Measurements from ENCODE around the gene LSAMP.
"Not testable (repeated sequence)": the region's sequence is repeated elsewhere in the genome, so short reads cannot be mapped to it uniquely, and the experiment has no call there.

LSAMP gene

DNA sequence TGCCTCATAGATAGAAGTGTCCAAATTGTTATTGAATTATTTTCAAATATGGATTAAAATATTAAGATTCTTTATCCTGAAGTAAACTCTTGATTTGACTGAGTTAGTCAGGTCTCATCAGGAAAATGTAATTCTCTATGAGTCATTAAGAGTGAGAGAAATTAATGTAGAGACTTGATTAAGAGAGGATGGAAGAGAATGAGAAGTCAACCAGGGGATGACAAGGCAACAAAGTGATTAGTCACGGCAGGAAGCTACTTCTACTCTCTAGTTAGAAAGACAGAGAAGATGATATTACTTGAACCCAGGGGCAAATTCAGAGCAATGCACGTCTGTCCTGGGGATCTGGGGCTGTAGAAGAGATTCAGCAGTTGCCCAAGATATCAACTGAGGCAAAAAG is 202.5 kb downstream of the LSAMP start:
- Histone ChIP-seq H3K27ac (ENCODE audit: low read depth, low read length) (no peak overlapping the region; the same call in 1 of the 2 replicates), H3K4me1 (ENCODE audit: control insufficient read depth, insufficient read depth, low read length) (peaks cover 8% of the 10 kb centered on the region), H3K9ac (ENCODE audit: low read length) (no peak overlapping the region), H3K36me3 (ENCODE audit: control insufficient read depth, insufficient read depth, low read length) (no peaks in the 10 kb centered on the region), H3K9me3 (ENCODE audit: control insufficient read depth, insufficient read depth, low read depth, low read length) (no peaks in the 10 kb centered on the region), H3K27me3 (ENCODE audit: control insufficient read depth, insufficient read depth, low read length) (no peaks in the 10 kb centered on the region), H3K4me3 (ENCODE audit: low read depth, low read length) (no peak overlapping the region)

DNA sequence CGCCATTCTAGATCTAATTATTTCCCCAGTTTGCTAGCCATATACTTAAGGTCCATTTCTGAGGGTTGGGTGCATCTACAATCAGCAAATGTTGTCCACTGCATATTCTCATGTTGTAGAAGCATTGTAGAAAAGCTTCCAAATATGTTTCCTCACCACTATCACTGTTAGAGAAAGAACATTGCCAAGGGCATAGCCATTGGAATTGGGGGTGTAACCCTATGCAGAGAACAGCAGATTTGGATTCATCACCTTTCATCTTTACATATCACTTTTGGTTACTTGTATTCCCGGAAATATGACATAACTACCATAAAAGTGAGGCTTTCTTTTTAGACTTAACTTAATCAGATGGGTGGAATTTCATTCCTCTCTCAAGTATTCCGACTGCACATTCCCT is 203.6 kb downstream of the LSAMP start:
- no peak overlapping the region for H3K9ac ChIP-seq (ENCODE audit: low read length)
- no peaks in the 10 kb centered on the region for H3K27me3 ChIP-seq (ENCODE audit: control insufficient read depth, insufficient read depth, low read length)
- H3K4me1 ChIP-seq (ENCODE audit: control insufficient read depth, insufficient read depth, low read length), result peaks cover 8% of the 10 kb centered on the region
- H3K36me3 ChIP-seq (ENCODE audit: control insufficient read depth, insufficient read depth, low read length), result no peaks in the 10 kb centered on the region
- no peak overlapping the region for H3K4me3 ChIP-seq (ENCODE audit: low read depth, low read length)
- H3K9me3 ChIP-seq (ENCODE audit: control insufficient read depth, insufficient read depth, low read depth, low read length), result no peaks in the 10 kb centered on the region
- H3K27ac ChIP-seq (ENCODE audit: low read depth, low read length), result no peak overlapping the region

DNA sequence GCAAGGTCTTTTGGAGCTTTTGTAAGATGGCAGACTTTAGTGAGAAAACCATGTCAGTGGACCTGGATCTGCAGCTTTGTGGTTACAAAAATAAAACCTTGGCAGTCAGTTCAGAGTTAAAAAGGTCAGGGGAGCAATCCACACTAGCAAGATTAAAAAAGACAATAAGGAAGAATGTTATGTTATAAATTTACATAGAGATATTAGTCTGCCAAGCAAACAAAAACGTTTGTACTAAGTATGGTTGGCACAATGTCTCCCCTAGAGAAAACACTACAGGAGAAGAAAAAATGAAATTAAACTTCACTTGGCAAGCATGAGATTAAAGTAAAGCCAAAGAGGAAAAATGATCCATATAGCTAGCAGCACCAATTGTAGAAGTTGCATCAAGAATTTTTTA is 205.0 kb downstream of the LSAMP start:
- no peaks in the 10 kb centered on the region for H3K9me3 ChIP-seq (ENCODE audit: control insufficient read depth, insufficient read depth, low read depth, low read length)
- no peak overlapping the region for H3K9ac ChIP-seq (ENCODE audit: low read length)
- peaks cover 8% of the 10 kb centered on the region for H3K4me1 ChIP-seq (ENCODE audit: control insufficient read depth, insufficient read depth, low read length)
- H3K4me3 ChIP-seq (ENCODE audit: low read depth, low read length), result no peak overlapping the region
- no peaks in the 10 kb centered on the region for H3K27me3 ChIP-seq (ENCODE audit: control insufficient read depth, insufficient read depth, low read length)
- no peak overlapping the region for H3K27ac ChIP-seq (ENCODE audit: low read depth, low read length)
- no peaks in the 10 kb centered on the region for H3K36me3 ChIP-seq (ENCODE audit: control insufficient read depth, insufficient read depth, low read length)

DNA sequence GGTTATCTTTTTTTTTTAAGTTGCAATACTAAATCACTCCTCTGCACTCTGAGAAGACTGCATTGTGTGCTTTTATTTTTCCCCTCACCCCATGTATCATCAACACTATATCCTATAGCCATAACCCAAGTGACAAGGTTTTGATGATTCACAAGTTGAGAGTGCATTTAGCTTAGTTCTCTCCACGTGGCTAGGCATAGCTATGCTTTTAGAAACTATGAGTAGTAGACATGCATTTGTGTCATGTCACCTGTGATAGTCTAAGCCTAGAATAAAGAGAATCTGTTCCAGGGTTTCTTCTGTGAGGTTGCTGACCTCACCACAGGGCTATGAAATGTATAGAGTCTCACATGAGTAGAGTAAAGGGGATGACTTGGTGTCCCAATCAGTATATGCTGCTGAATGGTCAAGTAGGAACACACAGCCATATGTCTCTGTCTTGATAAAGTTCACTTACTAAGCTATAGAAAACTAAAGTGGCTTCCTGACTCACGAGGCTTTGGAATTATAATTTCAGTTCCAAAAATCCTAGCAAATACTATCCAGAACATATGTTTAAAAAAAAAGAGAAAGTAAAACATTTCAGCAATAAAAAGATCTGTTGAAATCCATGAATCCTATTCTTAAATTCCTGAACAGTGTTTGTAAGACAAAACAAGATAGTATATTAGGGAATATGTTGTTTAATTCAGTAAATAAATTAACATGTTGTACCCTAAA is 206.3 kb downstream of the LSAMP start:
- Histone ChIP-seq H3K4me3 (ENCODE audit: low read depth, low read length) (no peak overlapping the region), H3K9me3 (ENCODE audit: control insufficient read depth, insufficient read depth, low read depth, low read length) (no peaks in the 10 kb centered on the region), H3K36me3 (ENCODE audit: control insufficient read depth, insufficient read depth, low read length) (no peaks in the 10 kb centered on the region), H3K27me3 (ENCODE audit: control insufficient read depth, insufficient read depth, low read length) (no peaks in the 10 kb centered on the region), H3K27ac (ENCODE audit: low read depth, low read length) (no peak overlapping the region), H3K4me1 (ENCODE audit: control insufficient read depth, insufficient read depth, low read length) (peaks cover 8% of the 10 kb centered on the region), H3K9ac (ENCODE audit: low read length) (no peak overlapping the region)

DNA sequence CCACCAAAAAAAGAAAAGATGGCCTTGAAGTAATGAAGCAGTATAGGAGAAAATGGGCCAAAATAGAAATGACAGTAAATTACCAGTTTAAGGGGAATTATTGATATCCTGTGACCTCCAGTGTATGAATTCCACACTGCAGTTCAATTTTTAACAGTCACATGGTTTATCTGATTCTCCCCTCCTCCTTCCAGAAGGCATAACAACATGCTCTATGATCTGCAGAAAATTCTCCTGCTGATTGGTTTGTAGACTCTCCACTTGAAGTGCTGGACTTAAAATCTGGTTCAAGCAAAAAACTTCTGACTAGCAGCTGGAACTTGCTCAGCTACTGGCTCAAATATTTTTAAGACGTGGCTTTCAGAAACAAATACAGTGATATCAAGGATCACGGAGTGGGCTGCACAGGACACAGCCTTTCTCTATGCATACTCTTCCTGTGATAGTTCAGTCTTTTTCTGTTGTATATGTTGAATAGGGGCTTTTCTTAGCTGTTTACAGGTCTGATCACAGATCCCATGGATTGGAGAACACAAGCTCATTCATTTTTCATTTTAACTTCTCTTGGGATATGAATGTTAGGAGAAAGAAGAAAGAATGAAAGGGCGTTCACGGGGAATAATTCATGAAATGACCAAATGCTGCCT is 211.5 kb downstream of the LSAMP start:
- Histone ChIP-seq H3K4me1 (ENCODE audit: control insufficient read depth, insufficient read depth, low read length) (no peaks in the 10 kb centered on the region), H3K36me3 (ENCODE audit: control insufficient read depth, insufficient read depth, low read length) (no peaks in the 10 kb centered on the region), H3K9ac (ENCODE audit: low read length) (no peak overlapping the region), H3K27ac (ENCODE audit: low read depth, low read length) (no peak overlapping the region), H3K4me3 (ENCODE audit: low read depth, low read length) (no peak overlapping the region), H3K27me3 (ENCODE audit: control insufficient read depth, insufficient read depth, low read length) (no peaks in the 10 kb centered on the region), H3K9me3 (ENCODE audit: control insufficient read depth, insufficient read depth, low read depth, low read length) (no peaks in the 10 kb centered on the region)

DNA sequence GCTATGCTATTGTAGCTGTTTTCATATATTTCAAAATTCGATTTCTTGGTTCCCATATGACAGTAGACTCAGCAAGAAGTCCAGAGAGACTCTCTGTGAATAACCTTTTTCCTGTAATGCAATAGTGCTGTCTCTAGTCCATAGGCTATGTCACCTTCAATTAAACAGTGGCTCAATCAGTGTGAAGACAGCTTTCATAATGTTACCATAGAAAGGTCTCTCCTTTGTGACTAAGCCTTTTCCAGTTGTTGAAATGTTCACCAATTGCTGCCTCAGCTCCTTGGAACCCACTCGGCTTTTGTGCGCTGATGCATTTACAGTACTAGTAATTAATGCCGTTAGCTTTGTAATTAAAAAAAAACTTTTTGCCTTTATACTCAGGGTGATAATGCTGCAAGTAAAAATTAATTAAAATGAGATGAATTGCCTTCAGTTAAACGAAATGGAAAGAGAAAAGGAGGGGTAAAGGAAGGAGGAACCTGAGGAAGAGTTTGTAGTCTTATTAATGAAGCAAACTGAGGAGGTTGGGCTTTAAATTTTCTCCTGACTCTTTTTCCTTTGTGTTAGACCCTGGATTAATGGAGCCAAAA is 214.8 kb downstream of the LSAMP start:
- no peak overlapping the region for H3K27ac ChIP-seq (ENCODE audit: low read depth, low read length)
- H3K27me3 ChIP-seq (ENCODE audit: control insufficient read depth, insufficient read depth, low read length), result no peaks in the 10 kb centered on the region
- H3K4me3 ChIP-seq (ENCODE audit: low read depth, low read length), result no peak overlapping the region
- H3K9me3 ChIP-seq (ENCODE audit: control insufficient read depth, insufficient read depth, low read depth, low read length), result no peaks in the 10 kb centered on the region
- no peaks in the 10 kb centered on the region for H3K36me3 ChIP-seq (ENCODE audit: control insufficient read depth, insufficient read depth, low read length)
- H3K9ac ChIP-seq (ENCODE audit: low read length), result no peak overlapping the region
- H3K4me1 ChIP-seq (ENCODE audit: control insufficient read depth, insufficient read depth, low read length), result no peaks in the 10 kb centered on the region

DNA sequence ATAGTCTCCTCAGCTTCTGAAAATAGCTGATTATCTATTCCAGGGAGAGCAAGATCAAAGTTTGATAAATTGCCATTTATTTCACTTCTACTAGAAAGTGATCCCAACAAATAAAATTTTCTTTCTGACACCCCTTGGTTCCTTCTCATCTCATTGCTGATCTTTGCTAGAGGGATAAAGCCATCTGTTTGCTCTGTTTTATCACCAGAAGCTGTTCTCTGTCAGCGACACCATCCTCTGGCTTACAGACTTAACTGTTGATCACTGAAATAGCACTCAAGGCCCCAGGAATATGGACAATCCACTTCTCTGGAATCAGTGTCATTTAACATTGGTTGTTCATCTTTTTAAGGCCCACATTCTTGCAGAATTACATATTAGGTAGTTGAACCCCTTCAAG is 219.0 kb downstream of the LSAMP start:
- no peaks in the 10 kb centered on the region for H3K27me3 ChIP-seq (ENCODE audit: control insufficient read depth, insufficient read depth, low read length)
- no peaks in the 10 kb centered on the region for H3K4me1 ChIP-seq (ENCODE audit: control insufficient read depth, insufficient read depth, low read length)
- no peaks in the 10 kb centered on the region for H3K36me3 ChIP-seq (ENCODE audit: control insufficient read depth, insufficient read depth, low read length)

DNA sequence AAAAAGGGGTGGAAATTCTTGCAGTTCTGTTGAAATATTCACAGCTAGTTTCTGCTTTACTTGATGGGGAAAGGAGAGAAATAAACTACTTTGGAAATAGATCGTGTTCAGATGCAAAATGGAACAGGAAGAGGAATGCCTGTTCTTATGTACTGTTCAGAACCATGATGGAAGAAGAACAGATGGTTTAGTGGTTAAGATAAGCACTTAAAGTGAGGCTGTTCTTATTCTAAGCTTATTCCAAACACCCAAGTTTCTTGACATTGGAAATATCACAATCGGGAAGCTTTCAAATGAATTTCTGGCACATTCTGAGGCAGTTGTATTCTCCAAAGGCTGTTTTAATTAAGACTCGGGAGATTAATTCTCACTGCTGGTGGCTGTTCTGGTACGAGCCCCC is 228.5 kb downstream of the LSAMP start:
- H3K4me1 ChIP-seq (ENCODE audit: control insufficient read depth, insufficient read depth, low read length), result no peaks in the 10 kb centered on the region
- H3K36me3 ChIP-seq (ENCODE audit: control insufficient read depth, insufficient read depth, low read length), result no peaks in the 10 kb centered on the region
- no peak overlapping the region for H3K27ac ChIP-seq (ENCODE audit: low read depth, low read length)
- H3K27me3 ChIP-seq (ENCODE audit: control insufficient read depth, insufficient read depth, low read length), result no peaks in the 10 kb centered on the region
- H3K9ac ChIP-seq (ENCODE audit: low read length), result no peak overlapping the region
- H3K4me3 ChIP-seq (ENCODE audit: low read depth, low read length), result no peak overlapping the region
- H3K9me3 ChIP-seq (ENCODE audit: control insufficient read depth, insufficient read depth, low read depth, low read length), result no peaks in the 10 kb centered on the region

More for the DNA sequence above, 219.0 kb downstream of the LSAMP start:
- H3K4me3 ChIP-seq (ENCODE audit: low read depth, low read length), result no peak overlapping the region
- no peak overlapping the region for H3K9ac ChIP-seq (ENCODE audit: low read length)
- no peak overlapping the region for H3K27ac ChIP-seq (ENCODE audit: low read depth, low read length)
- no peaks in the 10 kb centered on the region for H3K9me3 ChIP-seq (ENCODE audit: control insufficient read depth, insufficient read depth, low read depth, low read length)

DNA sequence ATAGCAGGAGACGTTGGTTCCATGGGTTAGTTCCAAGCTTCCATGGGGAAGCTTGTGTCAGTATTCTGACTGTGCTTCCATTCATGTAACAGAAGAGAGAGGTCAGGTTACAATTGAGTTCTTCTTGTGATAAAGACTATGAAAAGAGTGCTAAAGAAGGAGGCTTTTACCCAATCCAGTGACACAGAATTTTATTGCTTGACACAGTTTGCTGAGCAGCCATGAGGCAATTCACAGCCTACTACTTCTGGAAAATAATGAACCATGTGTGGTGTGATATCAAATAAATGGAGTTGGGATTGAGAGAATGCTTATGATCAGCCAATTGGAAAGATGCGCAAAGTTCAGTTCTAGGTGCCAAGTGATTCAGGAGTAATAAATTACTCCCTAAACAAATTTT is 233.4 kb downstream of the LSAMP start:
- no peaks in the 10 kb centered on the region for H3K27me3 ChIP-seq (ENCODE audit: control insufficient read depth, insufficient read depth, low read length)
- H3K36me3 ChIP-seq (ENCODE audit: control insufficient read depth, insufficient read depth, low read length), result no peaks in the 10 kb centered on the region
- no peak overlapping the region for H3K9ac ChIP-seq (ENCODE audit: low read length)
- no peak overlapping the region for H3K4me3 ChIP-seq (ENCODE audit: low read depth, low read length)
- H3K9me3 ChIP-seq (ENCODE audit: control insufficient read depth, insufficient read depth, low read depth, low read length), result no peaks in the 10 kb centered on the region
- H3K4me1 ChIP-seq (ENCODE audit: control insufficient read depth, insufficient read depth, low read length), result no peaks in the 10 kb centered on the region
- no peak overlapping the region for H3K27ac ChIP-seq (ENCODE audit: low read depth, low read length)

DNA sequence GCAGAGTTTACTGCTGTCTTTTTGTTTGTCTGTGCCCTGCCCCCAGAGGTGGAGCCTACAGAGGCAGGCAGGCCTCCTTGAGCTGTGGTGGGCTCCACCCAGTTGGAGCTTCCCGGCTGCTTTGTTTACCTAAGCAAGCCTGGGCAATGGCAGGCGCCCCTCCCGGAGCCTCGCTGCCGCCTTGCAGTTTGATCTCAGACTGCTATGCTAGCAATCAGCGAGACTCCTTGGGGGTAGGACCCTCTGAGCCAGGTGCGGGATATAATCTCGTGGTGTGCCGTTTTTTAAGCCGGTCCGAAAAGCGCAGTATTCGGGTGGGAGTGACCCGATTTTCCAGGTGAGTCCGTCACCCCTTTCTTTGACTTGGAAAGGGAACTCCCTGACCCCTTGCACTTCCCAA is 236.5 kb downstream of the LSAMP start:
- not testable (repeated sequence) for H3K9me3 ChIP-seq (ENCODE audit: control insufficient read depth, insufficient read depth, low read depth, low read length); H3K27ac ChIP-seq (ENCODE audit: low read depth, low read length); H3K4me1 ChIP-seq (ENCODE audit: control insufficient read depth, insufficient read depth, low read length); H3K4me3 ChIP-seq (ENCODE audit: low read depth, low read length); H3K9ac ChIP-seq (ENCODE audit: low read length); H3K36me3 ChIP-seq (ENCODE audit: control insufficient read depth, insufficient read depth, low read length); H3K27me3 ChIP-seq (ENCODE audit: control insufficient read depth, insufficient read depth, low read length)

DNA sequence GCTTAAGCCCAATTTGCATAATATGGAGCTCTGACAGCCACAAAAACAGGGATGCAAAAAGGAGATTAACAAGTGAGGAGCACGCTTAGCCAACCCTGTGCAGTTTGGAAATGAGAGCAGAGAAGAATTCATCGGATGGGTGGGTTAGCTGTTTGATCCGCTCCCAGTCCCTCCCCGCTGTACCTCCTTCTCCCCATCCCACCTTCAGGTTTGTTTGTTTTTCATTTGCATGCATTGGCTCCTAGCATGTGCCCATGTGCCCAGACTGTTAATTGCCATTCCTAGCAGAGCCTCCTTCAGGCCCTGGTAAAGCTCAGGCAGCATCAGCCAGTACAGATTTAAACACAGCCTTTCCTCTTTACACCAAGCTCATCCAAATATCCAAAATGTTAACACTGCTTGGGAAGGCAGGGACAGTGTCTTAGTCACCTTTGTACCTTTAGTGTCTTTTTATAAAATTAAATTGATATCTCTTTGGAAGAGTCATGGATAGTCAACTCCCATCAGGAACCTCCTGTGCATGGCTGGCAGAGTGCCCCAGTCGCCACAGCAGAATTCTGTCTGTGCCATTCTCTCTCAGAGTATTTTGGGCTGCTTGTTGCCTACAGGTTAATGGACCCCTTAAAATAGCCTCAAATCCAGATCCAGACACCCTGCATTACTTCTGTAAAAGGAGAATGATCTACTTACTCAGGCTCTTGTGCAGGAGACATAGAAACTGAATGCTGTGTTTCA is 244.2 kb downstream of the LSAMP start:
- Histone ChIP-seq H3K9me3 (ENCODE audit: control insufficient read depth, insufficient read depth, low read depth, low read length) (no peaks in the 10 kb centered on the region), H3K36me3 (ENCODE audit: control insufficient read depth, insufficient read depth, low read length) (no peaks in the 10 kb centered on the region), H3K4me1 (ENCODE audit: control insufficient read depth, insufficient read depth, low read length) (peaks cover 6% of the 10 kb centered on the region), H3K4me3 (ENCODE audit: low read depth, low read length) (no peak overlapping the region), H3K9ac (ENCODE audit: low read length) (no peak overlapping the region), H3K27ac (ENCODE audit: low read depth, low read length) (no peak overlapping the region), H3K27me3 (ENCODE audit: control insufficient read depth, insufficient read depth, low read length) (no peaks in the 10 kb centered on the region)

Measured in HUES6 (cell line).